Right lobe of liver (tissue), 6 donors: Measurements from ENCODE around the gene SVOPL. TPM values are rescaled to one million over a fixed set of nuclear protein-coding genes. Genes with fewer than 3 reads are reported as not detected.
A peak's percentile ranks its signal among the peaks of the same experiment; 100 is the strongest.

Experiments used
- ATAC-seq, 4 donors: fragments of 200-7000 bp; cut with Tn5 transposase; one replicate each; pipeline ENCODE4 v1.9.1; 2020; ENCODE audit warnings: mild to moderate bottlenecking in 4 of 4, moderate library complexity in 4 of 4
- DNase-seq, 3 donors: peaks; one replicate each; pipeline ENCODE4 v3.0.0-alpha.2; 2020
- H3K27ac ChIP-seq, 3 donors: fragments of 200-600 bp; one replicate each; pipeline ENCODE4 v1.8.0; 2022
- H3K27me3 ChIP-seq, 2 donors: fragments of 200-600 bp; one replicate each; pipeline ENCODE4 v1.8.0; 2022
- H3K36me3 ChIP-seq, 4 donors: fragments of 200-600 bp; sonication (generic) in 1 of 4; one replicate each; pipeline versions ENCODE4 v1.5.1 to v1.8.0; 2017 to 2022; ENCODE audit warnings: control low read depth in 1 of 4
- H3K4me1 ChIP-seq, 4 donors: fragments of 200-600 bp; sonication (generic) in 1 of 4; one replicate each; pipeline versions ENCODE4 v1.5.1 to v1.8.0; 2017 to 2022; ENCODE audit warnings: control low read depth in 1 of 4
- H3K4me3 ChIP-seq, 3 donors: fragments of 200-600 bp; one replicate each; pipeline ENCODE4 v1.8.0; 2022
- H3K9me3 ChIP-seq, 4 donors: fragments of 200-600 bp; sonication (generic) in 1 of 4; one replicate each; pipeline versions ENCODE4 v1.5.1 to v1.8.0; 2017 to 2022; ENCODE audit warnings: control low read depth in 1 of 4
- CTCF ChIP-seq, 4 donors: fragments of 200-600 bp in 3 of 4; fragments of 450-650 bp in 1 of 4; IDR thresholded peaks; one replicate each; pipeline versions ENCODE4 v1.5.1 to v1.8.0; 2016 to 2022; ENCODE audit warnings: antibody characterized with exemption in 4 of 4, mild to moderate bottlenecking in 2 of 4
- POLR2A ChIP-seq: fragments of 450-650 bp; IDR thresholded peaks from one replicate; pipeline ENCODE4 v1.6.1; 2017; ENCODE audit warnings: antibody characterized with exemption, mild to moderate bottlenecking
- WGBS: methylation state at CpG from one replicate; pipeline ENCODE4 v1.1.6; 2018; ENCODE audit warnings: low coverage, low lambda C conversion rate; ENCODE audit not compliant: insufficient coverage; ENCODE audit errors: missing lambda C conversion rate; 5-methylcytosine and 5-hydroxymethylcytosine counted together
- intact Hi-C, 2 donors: fragments of 100-400 bp; cut with DNase I; formaldehyde crosslinking; loops; one replicate each; pipeline versions ENCODE4 v1.11.2 to v1.14.1; 2022
- total RNA-seq, 6 experiments: library from RNA; depleted of rRNA in 2 of 6; stranded (reverse); fragments of >200 nt in 2 of 6; fragmentation: NEBNext Ultra II Directional in 3 of 6; extraction: Animal tissue kit (Norgen Biotek cat#: 25700) in 3 of 6; gene quantifications; one replicate each; pipeline versions ENCODE4 v1.1.0 to v1.2.4, GENCODE V29; 2016 to 2023
- donor health status: DM: no; HTN: yes; CAD: no.
- donor health status: DM: no; HTN: no; CAD: no.
- donor health status: DM: no; HTN: no; CAD: no.
- donor health status: DM: no; HTN: yes; CAD: no.
- donor health status: DM: no; HTN: yes; CAD: no.

SVOPL gene
- total RNA-seq, 6 experiments from 2014 or later, result not detected

- WGBS, result 94% methylated on average over 3 of the region's 3 CpGs
- no peak overlapping the region for H3K27ac ChIP-seq
- no peak for ATAC-seq
- no peaks in the 10 kb centered on the region for H3K27me3 ChIP-seq
- DNase-seq, result no peak
- H3K36me3 ChIP-seq, result no peaks in the 10 kb centered on the region
- H3K9me3 ChIP-seq, result no peaks in the 10 kb centered on the region
- H3K4me1 ChIP-seq, result peaks cover 0 to 8% (median 3%) of the 10 kb centered on the region in 4 donors
- no peak for TF ChIP-seq POLR2A
- TF ChIP-seq CTCF (IDR thresholded peaks at IDR 0.05), result no peak
- no peak overlapping the region for H3K4me3 ChIP-seq
- intact Hi-C loops, result no loop called here
These were observed 94.9 kb downstream of the SVOPL start for GRCh38 chr7:138606236-138606635.

- TF ChIP-seq CTCF (IDR thresholded peaks at IDR 0.05), result no peak
- TF ChIP-seq POLR2A, result no peak
- no peak overlapping the region for H3K27ac ChIP-seq
- H3K4me3 ChIP-seq, result no peak overlapping the region
- intact Hi-C loops, result no loop called here
- peaks cover 0 to 6% (median 0%) of the 10 kb centered on the region in 4 donors for H3K4me1 ChIP-seq
- H3K27me3 ChIP-seq, result no peaks in the 10 kb centered on the region
- WGBS, result 41% methylated on average over 8 of the region's 8 CpGs
- H3K36me3 ChIP-seq, result no peaks in the 10 kb centered on the region
- no peaks in the 10 kb centered on the region for H3K9me3 ChIP-seq
- DNase-seq (peak in 1 of 3 donors; percentile 52), ATAC-seq (peak; percentile 90 to 92 (median 92))
These were observed 97.4 kb downstream of the SVOPL start for GRCh38 chr7:138603549-138604318.

- DNase-seq (no peak), ATAC-seq (no peak)
- no peak overlapping the region for H3K4me3 ChIP-seq
- H3K4me1 ChIP-seq, result peaks cover 0 to 6% (median 0%) of the 10 kb centered on the region in 4 donors
- no peaks in the 10 kb centered on the region for H3K27me3 ChIP-seq
- no CpG with 5 or more reads among the region's 1 CpG for WGBS
- TF ChIP-seq POLR2A (no peak), CTCF (IDR thresholded peaks at IDR 0.05) (no peak)
- intact Hi-C loops, result no loop called here
- no peaks in the 10 kb centered on the region for H3K36me3 ChIP-seq
- no peak overlapping the region for H3K27ac ChIP-seq
- H3K9me3 ChIP-seq, result no peaks in the 10 kb centered on the region
These were observed 98.7 kb downstream of the SVOPL start for GRCh38 chr7:138602451-138602850.

GRCh38 chr7:138595454-138595853 lies 105.7 kb downstream of the SVOPL start:
- no peaks in the 10 kb centered on the region for H3K4me1 ChIP-seq
- TF ChIP-seq POLR2A (no peak), CTCF (IDR thresholded peaks at IDR 0.05) (no peak)
- no peaks in the 10 kb centered on the region for H3K27me3 ChIP-seq
- DNase-seq (no peak), ATAC-seq (no peak)
- no peak overlapping the region for H3K4me3 ChIP-seq
- H3K27ac ChIP-seq, result no peak overlapping the region
- WGBS, result 93% methylated on average over 2 of the region's 2 CpGs
- intact Hi-C loops, result no loop called here
- no peaks in the 10 kb centered on the region for H3K36me3 ChIP-seq
- H3K9me3 ChIP-seq, result no peaks in the 10 kb centered on the region
